Measurements from ENCODE around the gene GIMAP2.

GIMAP2 gene

DNA sequence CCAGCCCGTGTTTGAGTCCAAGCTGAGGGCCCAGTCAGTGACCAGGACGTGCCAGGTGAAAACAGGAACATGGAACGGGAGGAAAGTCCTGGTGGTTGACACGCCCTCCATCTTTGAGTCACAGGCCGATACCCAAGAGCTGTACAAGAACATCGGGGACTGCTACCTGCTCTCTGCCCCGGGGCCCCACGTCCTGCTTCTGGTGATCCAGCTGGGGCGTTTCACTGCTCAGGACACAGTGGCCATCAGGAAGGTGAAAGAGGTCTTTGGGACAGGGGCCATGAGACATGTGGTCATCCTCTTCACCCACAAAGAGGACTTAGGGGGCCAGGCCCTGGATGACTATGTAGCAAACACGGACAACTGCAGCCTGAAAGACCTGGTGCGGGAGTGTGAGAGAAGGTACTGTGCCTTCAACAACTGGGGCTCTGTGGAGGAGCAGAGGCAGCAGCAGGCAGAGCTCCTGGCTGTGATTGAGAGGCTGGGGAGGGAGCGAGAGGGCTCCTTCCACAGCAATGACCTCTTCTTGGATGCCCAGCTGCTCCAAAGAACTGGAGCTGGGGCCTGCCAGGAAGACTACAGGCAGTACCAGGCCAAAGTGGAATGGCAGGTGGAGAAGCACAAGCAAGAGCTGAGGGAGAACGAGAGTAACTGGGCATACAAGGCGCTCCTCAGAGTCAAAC, 56.9 kb downstream of the GIMAP2 start:
- Histone ChIP-seq H3K9me3 (ENCODE audit: control insufficient read depth, insufficient read depth, low read depth, low read length) (no peaks in the 10 kb centered on the region), H3K4me3 (ENCODE audit: low read depth, low read length) (no peak overlapping the region), H3K36me3 (ENCODE audit: control insufficient read depth in 2 of 2, insufficient read depth in 1 of 2, low read length in 2 of 2) (no peaks in the 10 kb centered on the region), H3K4me1 (ENCODE audit: control insufficient read depth, insufficient read depth, low read length) (no peaks in the 10 kb centered on the region), H3K27ac (ENCODE audit: extremely low read depth, low read depth, low read length) (no peak overlapping the region)
- ChIA-PET CTCF (interaction anchor here (0.8 kb wide), 1 partner anchor 15 kb away, joined by 5 read pairs; no protein-coding TSS in a partner anchor), POLR2A (no interaction called here)
- TF ChIP-seq, protein P1, sequence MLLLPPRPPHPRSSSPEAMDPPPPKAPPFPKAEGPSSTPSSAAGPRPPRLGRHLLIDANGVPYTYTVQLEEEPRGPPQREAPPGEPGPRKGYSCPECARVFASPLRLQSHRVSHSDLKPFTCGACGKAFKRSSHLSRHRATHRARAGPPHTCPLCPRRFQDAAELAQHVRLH (tag by site-specific recombination; IDR thresholded peaks at IDR 0.05) = no peak
- TF ChIP-seq SCRT1 (tag by site-specific recombination; IDR thresholded peaks at IDR 0.05; ENCODE audit: borderline replicate concordance) = no peak
- TF ChIP-seq WT1 (tag by site-specific recombination; IDR thresholded peaks at IDR 0.05) = no peak
- no peak for TF ChIP-seq ZSCAN23 (tag by site-specific recombination; IDR thresholded peaks at IDR 0.05)
- TF ChIP-seq KLF16 (tag by site-specific recombination; IDR thresholded peaks at IDR 0.05) = no peak
- TF ChIP-seq ZNF266 (tag by site-specific recombination; IDR thresholded peaks at IDR 0.05; ENCODE audit: low read depth) = no peak
- TF ChIP-seq, protein P2, sequence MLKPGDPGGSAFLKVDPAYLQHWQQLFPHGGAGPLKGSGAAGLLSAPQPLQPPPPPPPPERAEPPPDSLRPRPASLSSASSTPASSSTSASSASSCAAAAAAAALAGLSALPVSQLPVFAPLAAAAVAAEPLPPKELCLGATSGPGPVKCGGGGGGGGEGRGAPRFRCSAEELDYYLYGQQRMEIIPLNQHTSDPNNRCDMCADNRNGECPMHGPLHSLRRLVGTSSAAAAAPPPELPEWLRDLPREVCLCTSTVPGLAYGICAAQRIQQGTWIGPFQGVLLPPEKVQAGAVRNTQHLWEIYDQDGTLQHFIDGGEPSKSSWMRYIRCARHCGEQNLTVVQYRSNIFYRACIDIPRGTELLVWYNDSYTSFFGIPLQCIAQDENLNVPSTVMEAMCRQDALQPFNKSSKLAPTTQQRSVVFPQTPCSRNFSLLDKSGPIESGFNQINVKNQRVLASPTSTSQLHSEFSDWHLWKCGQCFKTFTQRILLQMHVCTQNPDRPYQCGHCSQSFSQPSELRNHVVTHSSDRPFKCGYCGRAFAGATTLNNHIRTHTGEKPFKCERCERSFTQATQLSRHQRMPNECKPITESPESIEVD (tag by site-specific recombination; IDR thresholded peaks at IDR 0.05) = no peak
- TF ChIP-seq ZNF624 (tag by site-specific recombination; IDR thresholded peaks at IDR 0.05) = no peak
- TF ChIP-seq ZNF530 (tag by site-specific recombination; IDR thresholded peaks at IDR 0.05; ENCODE audit: low read depth) = no peak
- TF ChIP-seq ZNF549 (tag by site-specific recombination; IDR thresholded peaks at IDR 0.05) = no peak
- TF ChIP-seq ZNF433 (tag by site-specific recombination; IDR thresholded peaks at IDR 0.05; ENCODE audit: low read depth) = no peak
